ENCODE results near the gene AKAP10. TPM values are rescaled to one million over a fixed set of nuclear protein-coding genes. Genes with fewer than 3 reads are reported as not detected.
A peak's percentile ranks its signal among the peaks of the same experiment; 100 is the strongest.

The AKAP10 gene
- polyA plus RNA-seq, 3 donors = 13.1 to 62.6 (median 15.4) TPM

GRCh38 chr17:19909139-19909538 is 68.5 kb downstream of the AKAP10 start:
- peak overlapping the region in 1 of 7 donors; percentile 17 for H3K27ac Mint-ChIP-seq
- H3K9me3 Mint-ChIP-seq = no peaks in the 10 kb centered on the region
- no peak overlapping the region for H2AFZ ChIP-seq (ENCODE audit: insufficient read depth, low read depth, low read length, poor library complexity, severe bottlenecking)
- H3K36me3 ChIP-seq (replicated peaks in 1 of 2; ENCODE audit: control insufficient read depth in 1 of 2, insufficient read depth in 2 of 2, low read length in 2 of 2) = peaks cover 76 to 90% of the 10 kb centered on the region in 2 donors
- no peaks in the 10 kb centered on the region for H3K27me3 ChIP-seq (ENCODE audit: control insufficient read depth in 2 of 2, insufficient read depth in 2 of 2, low read length in 2 of 2)
- no peak for DNase-seq
- H3K4me1 Mint-ChIP-seq = peaks cover 14% of the 10 kb centered on the region
- H4K20me1 ChIP-seq (ENCODE audit: insufficient read depth, low read length) = peaks cover 28% of the 10 kb centered on the region
- H3K27ac ChIP-seq (ENCODE audit: low read depth in 1 of 2, low read length in 2 of 2) = no peak overlapping the region
- peaks cover 8% of the 10 kb centered on the region for H3K79me2 ChIP-seq (ENCODE audit: insufficient read depth, low read length)
- H3K9me3 ChIP-seq (replicated peaks in 1 of 2; ENCODE audit: control insufficient read depth in 1 of 2, insufficient read depth in 1 of 2, low read length in 2 of 2) = no peaks in the 10 kb centered on the region
- H3K4me1 ChIP-seq (ENCODE audit: control insufficient read depth in 1 of 2, insufficient read depth in 2 of 2, low read length in 2 of 2) = peaks cover 21 to 23% of the 10 kb centered on the region in 2 donors
- no peak overlapping the region for H3K4me3 ChIP-seq (replicated peaks in 1 of 3; ENCODE audit: low read depth in 2 of 3, low read length in 3 of 3)
- intact Hi-C loops (cut with micrococcal nuclease) = no loop called here
- peaks cover 0 to 2% (median 0%) of the 10 kb centered on the region in 3 donors for H3K27me3 Mint-ChIP-seq (ENCODE audit: low read depth in 3 of 3)
- no peak overlapping the region for H3K4me2 ChIP-seq (replicated peaks; ENCODE audit: extremely low read depth, low read length, poor library complexity, severe bottlenecking)
- H3K36me3 Mint-ChIP-seq = peaks cover 60 to 87% of the 10 kb centered on the region in 2 donors
- H3K4me3 Mint-ChIP-seq = no peak overlapping the region
- no peak for TF ChIP-seq CTCF (IDR thresholded peaks at IDR 0.05)
- no CpG with 5 or more reads among the region's 6 CpGs for WGBS (ENCODE audit: insufficient coverage)
- H3K9ac ChIP-seq (ENCODE audit: insufficient read depth, low read length, poor library complexity, severe bottlenecking) = no peak overlapping the region

- DNase-seq = peak; percentile 21 to 34 (median 26)
- Mint-ChIP-seq H3K27ac (peak overlapping the region; percentile 67 to 86 (median 81)), H3K36me3 (peaks cover 71 to 92% of the 10 kb centered on the region in 2 donors), H3K9me3 (no peaks in the 10 kb centered on the region), H3K4me1 (peaks cover 14% of the 10 kb centered on the region), H3K27me3 (ENCODE audit: low read depth in 3 of 3) (no peaks in the 10 kb centered on the region), H3K4me3 (peak overlapping the region in 1 of 2 donors; percentile 19)
- H3K27me3 ChIP-seq (ENCODE audit: control insufficient read depth in 2 of 2, insufficient read depth in 2 of 2, low read length in 2 of 2) = no peaks in the 10 kb centered on the region
- peaks cover 74 to 91% of the 10 kb centered on the region in 2 donors for H3K36me3 ChIP-seq (replicated peaks in 1 of 2; ENCODE audit: control insufficient read depth in 1 of 2, insufficient read depth in 2 of 2, low read length in 2 of 2)
- intact Hi-C loops (cut with micrococcal nuclease) = no loop called here
- H3K27ac ChIP-seq (ENCODE audit: low read depth in 1 of 2, low read length in 2 of 2) = peak overlapping the region; percentile 44 to 79
- no peak for TF ChIP-seq CTCF (IDR thresholded peaks at IDR 0.05)
- H2AFZ ChIP-seq (ENCODE audit: insufficient read depth, low read depth, low read length, poor library complexity, severe bottlenecking) = no peak overlapping the region
- WGBS (ENCODE audit: insufficient coverage) = 11% methylated on average over 4 of the region's 5 CpGs
- H3K4me3 ChIP-seq (replicated peaks in 1 of 3; ENCODE audit: low read depth in 2 of 3, low read length in 3 of 3) = peak overlapping the region in 1 of 3 experiments; percentile 56
- H3K79me2 ChIP-seq (ENCODE audit: insufficient read depth, low read length) = no peaks in the 10 kb centered on the region
- no peaks in the 10 kb centered on the region for H3K9me3 ChIP-seq (replicated peaks in 1 of 2; ENCODE audit: control insufficient read depth in 1 of 2, insufficient read depth in 1 of 2, low read length in 2 of 2)
- no peak overlapping the region for H3K9ac ChIP-seq (ENCODE audit: insufficient read depth, low read length, poor library complexity, severe bottlenecking)
- H4K20me1 ChIP-seq (ENCODE audit: insufficient read depth, low read length) = peaks cover 14% of the 10 kb centered on the region
- peak overlapping the region; percentile 47 for H3K4me2 ChIP-seq (replicated peaks; ENCODE audit: extremely low read depth, low read length, poor library complexity, severe bottlenecking)
- peaks cover 21 to 23% of the 10 kb centered on the region in 2 donors for H3K4me1 ChIP-seq (ENCODE audit: control insufficient read depth in 1 of 2, insufficient read depth in 2 of 2, low read length in 2 of 2)
Measured at GRCh38 chr17:19905502-19905901, 72.1 kb downstream of the AKAP10 start.

Measured in CD14-positive monocyte (primary cell).